GM23338 (cell line): Measurements from ENCODE around the gene CALR3.

ENCODE experiments used
- CTCF ChIP-seq, 2 experiments: fragments of 200-600 bp in 1 of 2; sonication (generic) in 1 of 2; conservative IDR thresholded peaks; 2 replicates each; pipeline versions ENCODE4 v1.5.1 to v1.6.1; 2016 to 2017; ENCODE audit warnings: antibody characterized with exemption in 2 of 2, low read depth in 2 of 2, mild to moderate bottlenecking in 2 of 2, moderate library complexity in 1 of 2
- POLR2AphosphoS5 ChIP-seq: IDR thresholded peaks from 2 replicates; pipeline ENCODE4 v1.6.1; 2016; ENCODE audit warnings: antibody characterized with exemption, low read depth
- ZNF114 ChIP-seq: fragments of 250-450 bp; sonication (Bioruptor Pico); IDR thresholded peaks from 2 replicates; pipeline ENCODE4 v1.5.0; 2020; ENCODE audit warnings: mild to moderate bottlenecking, moderate library complexity
- ZNF331 ChIP-seq: fragments of 250-450 bp; sonication (Bioruptor Pico); IDR thresholded peaks from 2 replicates; pipeline ENCODE4 v1.5.0; 2020; ENCODE audit warnings: low read depth, mild to moderate bottlenecking, moderate library complexity

GRCh38 chr19:16470541-16470910, 25.4 kb downstream of the CALR3 start:
- no peak for TF ChIP-seq POLR2AphosphoS5
- TF ChIP-seq CTCF (conservative IDR thresholded peaks at IDR 0.05; ENCODE audit: low read depth in 2 of 2) = no peak
- TF ChIP-seq ZNF331 (CRISPR knock-in tag) = no peak
- no peak for TF ChIP-seq ZNF114 (CRISPR knock-in tag)
